Testis (tissue), 2 donors: Measurements from ENCODE around the gene PSMF1.

ENCODE experiments used
- CTCF ChIP-seq, 3 experiments: fragments of 450-650 bp in 2 of 3; fragments of 200-600 bp in 1 of 3; sonication (generic) in 1 of 3; IDR thresholded peaks; one replicate each; pipeline ENCODE4 v1.5.1; 2016 to 2019; ENCODE audit warnings: antibody characterized with exemption in 3 of 3, mild to moderate bottlenecking in 2 of 3, moderate library complexity in 1 of 3
- POLR2A ChIP-seq: fragments of 450-650 bp; IDR thresholded peaks from one replicate; pipeline ENCODE4 v1.6.1; 2017; ENCODE audit warnings: antibody characterized with exemption, mild to moderate bottlenecking, moderate library complexity

GRCh38 chr20:1212607-1213396, 94.4 kb downstream of the PSMF1 start:
- TF ChIP-seq POLR2A (no peak), CTCF (IDR thresholded peaks at IDR 0.05) (peak; percentile 62 to 70 (median 64))
